ENCODE measurements around the gene UBASH3B.

DNA sequence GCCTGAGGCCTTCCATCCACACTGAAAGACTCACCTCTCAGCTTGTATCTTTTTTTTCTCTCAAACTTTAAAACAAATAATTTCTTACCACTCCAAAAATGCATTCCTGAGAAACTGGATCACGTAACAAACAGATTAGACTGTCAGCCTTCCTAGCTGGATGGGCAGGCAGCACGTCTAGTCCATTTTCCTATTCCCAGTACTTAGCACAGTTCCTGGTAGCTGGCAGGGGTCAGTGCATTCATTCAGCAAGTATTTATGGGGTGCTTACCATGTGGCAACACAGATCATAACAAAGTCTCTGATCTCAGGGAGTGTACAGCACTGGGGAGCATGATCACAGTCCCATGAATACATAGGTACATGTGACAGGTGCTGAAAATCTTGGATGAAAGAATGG, 89.6 kb downstream of the UBASH3B start:
- TF ChIP-seq CTCF (IDR thresholded peaks at IDR 0.05) (no peak), EP300 (IDR thresholded peaks at IDR 0.05) (no peak)
